ENCODE data around the gene KRT78. TPM values are rescaled to one million over a fixed set of nuclear protein-coding genes. Genes with fewer than 3 reads are reported as not detected.
"Not testable (repeated sequence)": the region's sequence is repeated elsewhere in the genome, so short reads cannot be mapped to it uniquely, and the experiment has no call there.

KRT78 gene
- total RNA-seq, 1 donor = not detected

DNA sequence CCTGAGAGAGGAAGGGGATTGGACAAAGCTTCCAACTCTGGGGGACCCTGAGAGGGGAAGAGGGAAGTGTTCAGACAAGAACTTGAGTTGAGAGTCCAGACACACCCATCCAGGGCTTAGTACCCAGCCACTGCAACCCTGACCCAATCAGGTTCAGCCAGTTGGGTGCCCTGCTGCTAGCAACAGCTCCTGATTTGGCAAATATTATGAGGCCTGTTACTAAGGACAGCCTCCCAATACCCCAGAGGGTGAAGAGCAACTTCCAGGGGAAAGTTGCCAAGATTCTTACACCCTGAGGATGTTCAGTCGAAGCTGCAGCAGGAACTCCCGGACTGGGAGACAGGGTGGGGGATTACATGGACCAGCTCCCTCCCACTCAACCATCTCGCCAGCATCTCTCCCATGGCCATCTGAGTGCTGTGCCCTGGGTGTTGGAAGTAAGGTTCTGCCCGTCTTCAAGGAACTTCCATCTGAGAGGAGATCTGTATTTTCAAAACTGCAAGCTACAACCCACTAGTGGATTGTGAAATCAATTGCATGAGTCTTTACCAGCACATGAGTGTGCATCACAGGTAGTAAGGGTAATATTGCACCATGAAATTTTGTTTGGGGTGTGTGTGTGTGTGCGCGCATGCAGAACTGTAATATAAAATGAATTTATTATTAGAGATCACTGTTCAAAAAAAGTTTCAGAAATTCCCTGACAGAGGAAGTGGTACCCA lies 11.5 kb upstream of the KRT78 start:
- peak; percentile 43 for DNase-seq (ENCODE audit: low read depth)
- no peak overlapping the region for H3K4me3 ChIP-seq (ENCODE audit: low read depth, low read length)
- TF ChIP-seq, protein P1, sequence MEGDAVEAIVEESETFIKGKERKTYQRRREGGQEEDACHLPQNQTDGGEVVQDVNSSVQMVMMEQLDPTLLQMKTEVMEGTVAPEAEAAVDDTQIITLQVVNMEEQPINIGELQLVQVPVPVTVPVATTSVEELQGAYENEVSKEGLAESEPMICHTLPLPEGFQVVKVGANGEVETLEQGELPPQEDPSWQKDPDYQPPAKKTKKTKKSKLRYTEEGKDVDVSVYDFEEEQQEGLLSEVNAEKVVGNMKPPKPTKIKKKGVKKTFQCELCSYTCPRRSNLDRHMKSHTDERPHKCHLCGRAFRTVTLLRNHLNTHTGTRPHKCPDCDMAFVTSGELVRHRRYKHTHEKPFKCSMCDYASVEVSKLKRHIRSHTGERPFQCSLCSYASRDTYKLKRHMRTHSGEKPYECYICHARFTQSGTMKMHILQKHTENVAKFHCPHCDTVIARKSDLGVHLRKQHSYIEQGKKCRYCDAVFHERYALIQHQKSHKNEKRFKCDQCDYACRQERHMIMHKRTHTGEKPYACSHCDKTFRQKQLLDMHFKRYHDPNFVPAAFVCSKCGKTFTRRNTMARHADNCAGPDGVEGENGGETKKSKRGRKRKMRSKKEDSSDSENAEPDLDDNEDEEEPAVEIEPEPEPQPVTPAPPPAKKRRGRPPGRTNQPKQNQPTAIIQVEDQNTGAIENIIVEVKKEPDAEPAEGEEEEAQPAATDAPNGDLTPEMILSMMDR (IDR thresholded peaks at IDR 0.05; ENCODE audit: insufficient read depth, low read length) = no peak

DNA sequence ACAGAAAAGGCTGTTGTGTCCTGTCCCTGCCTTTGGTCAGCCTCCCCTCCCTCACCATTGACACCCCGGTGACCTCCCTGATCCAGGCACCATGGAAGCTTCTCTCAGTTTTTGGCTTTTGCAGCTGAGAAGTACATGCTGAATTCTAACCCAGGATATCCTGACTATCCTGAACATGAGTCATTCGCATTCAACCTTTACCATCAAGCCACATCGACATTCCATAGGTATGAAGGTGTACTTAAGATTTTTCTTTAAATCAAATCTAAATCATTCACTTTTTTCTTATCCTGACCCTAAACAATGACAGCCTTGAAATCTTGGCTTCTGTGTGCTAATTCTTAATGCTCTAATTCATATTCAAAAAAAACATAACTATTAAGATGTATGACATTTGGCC lies 8.7 kb upstream of the KRT78 start:
- TF ChIP-seq, protein P1 (IDR thresholded peaks at IDR 0.05; ENCODE audit: insufficient read depth, low read length) = no peak
- H3K4me3 ChIP-seq (ENCODE audit: low read depth, low read length) = no peak overlapping the region
- no peak for DNase-seq (ENCODE audit: low read depth)

DNA sequence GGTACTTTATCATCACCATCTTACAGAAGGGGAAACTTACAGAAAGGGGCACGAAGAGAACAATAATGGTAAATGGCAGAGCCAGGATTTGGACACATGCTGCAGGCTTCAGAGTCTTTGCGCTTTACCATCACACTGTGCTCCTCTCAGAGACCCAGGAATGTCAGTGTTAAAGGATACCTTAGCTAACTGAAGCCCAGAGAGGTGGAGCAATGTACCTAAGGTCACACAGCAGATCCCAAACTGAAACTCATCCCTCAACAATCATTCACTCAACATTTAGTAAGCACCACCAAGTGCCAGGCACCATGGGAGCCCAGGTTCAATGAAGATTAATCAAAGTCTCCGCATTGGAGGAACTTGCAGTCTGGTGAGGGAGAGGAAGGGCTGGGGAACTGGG lies 8.0 kb upstream of the KRT78 start:
- H3K4me3 ChIP-seq (ENCODE audit: low read depth, low read length) = no peak overlapping the region
- TF ChIP-seq, protein P1 (IDR thresholded peaks at IDR 0.05; ENCODE audit: insufficient read depth, low read length) = no peak
- no peak for DNase-seq (ENCODE audit: low read depth)

DNA sequence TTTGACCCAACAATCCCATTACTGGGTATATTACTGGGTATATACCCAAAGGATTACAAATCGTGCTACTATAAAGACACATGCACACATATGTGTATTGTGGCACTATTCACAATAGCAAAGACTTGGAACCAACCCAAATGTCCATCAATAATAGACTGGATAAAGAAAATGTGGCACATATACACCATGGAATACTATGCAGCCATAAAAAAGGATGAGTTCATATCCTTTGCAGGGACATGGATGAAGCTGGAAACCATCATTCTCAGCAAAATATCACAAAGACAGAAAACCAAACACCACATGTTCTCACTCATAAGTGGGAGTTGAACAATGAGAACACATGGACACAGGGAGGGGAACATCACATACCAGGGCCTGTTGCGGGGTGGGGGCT lies 7.3 kb upstream of the KRT78 start:
- H3K4me3 ChIP-seq (ENCODE audit: low read depth, low read length); DNase-seq (ENCODE audit: low read depth): not testable (repeated sequence)

DNA sequence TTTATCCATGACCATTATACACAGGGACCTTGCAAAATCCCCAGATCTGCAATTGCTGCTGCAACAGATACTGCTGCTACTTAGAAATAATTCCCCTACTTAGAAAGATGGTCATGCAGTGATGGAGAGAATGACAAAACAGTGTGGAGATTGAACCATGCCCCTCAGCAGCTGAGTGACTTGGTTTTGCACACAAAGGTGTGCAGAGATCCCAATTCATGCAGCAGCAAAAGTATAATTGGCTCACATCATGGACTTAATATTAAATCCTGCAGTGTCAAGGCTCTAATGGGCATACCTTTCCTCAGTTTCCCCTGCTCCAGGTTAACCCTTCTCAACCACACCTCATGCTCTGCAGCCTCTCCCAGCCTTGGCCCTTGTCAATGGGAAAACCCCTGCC lies 3.0 kb upstream of the KRT78 start:
- DNase-seq (ENCODE audit: low read depth) = no peak
- H3K4me3 ChIP-seq (ENCODE audit: low read depth, low read length) = no peak overlapping the region
- TF ChIP-seq, protein P1 (IDR thresholded peaks at IDR 0.05; ENCODE audit: insufficient read depth, low read length) = no peak

DNA sequence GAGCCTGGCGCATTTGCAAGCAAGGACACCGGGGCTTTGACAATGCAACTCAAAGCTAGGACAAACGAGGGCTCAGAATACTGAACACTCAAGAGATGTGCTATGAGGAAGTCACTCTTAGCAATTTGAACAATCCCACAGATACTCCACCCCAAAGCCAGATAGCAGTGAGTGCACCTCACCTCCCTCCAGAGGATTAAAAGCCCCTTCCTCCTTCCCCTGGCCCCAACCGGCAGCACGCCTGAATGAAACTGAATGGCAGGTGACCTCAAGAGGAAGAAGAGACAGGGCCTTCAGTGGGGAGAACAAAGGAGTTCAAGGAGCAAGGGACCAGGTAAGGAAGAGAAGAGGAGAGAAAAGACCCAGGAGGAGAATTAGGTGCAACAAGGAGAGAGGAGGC lies 1.9 kb upstream of the KRT78 start:
- DNase-seq (ENCODE audit: low read depth) = no peak
- TF ChIP-seq, protein P1 (IDR thresholded peaks at IDR 0.05; ENCODE audit: insufficient read depth, low read length) = no peak
- H3K4me3 ChIP-seq (ENCODE audit: low read depth, low read length) = no peak overlapping the region

DNA sequence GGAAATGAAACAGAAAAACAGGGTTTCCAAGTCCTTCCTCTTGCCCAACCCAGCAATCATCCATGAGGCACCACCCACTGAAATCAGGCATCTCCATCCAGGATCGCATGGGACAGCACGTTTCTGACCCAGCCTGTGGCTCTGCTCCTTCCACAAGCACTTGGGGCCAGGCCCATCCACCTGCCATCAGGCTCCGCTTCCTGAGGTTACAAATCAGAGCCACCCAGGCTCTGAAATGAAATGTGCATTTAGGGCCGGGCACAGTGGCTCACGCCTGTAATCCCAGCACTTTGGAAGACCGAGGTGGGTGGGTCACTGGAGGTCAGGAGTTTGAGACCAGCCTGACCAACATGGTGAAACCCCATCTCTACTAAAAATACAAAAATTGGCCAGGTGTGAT lies 717 bp upstream of the KRT78 start:
- no peak overlapping the region for H3K4me3 ChIP-seq (ENCODE audit: low read depth, low read length)
- no peak for DNase-seq (ENCODE audit: low read depth)
- TF ChIP-seq, protein P1 (IDR thresholded peaks at IDR 0.05; ENCODE audit: insufficient read depth, low read length) = no peak
